ENCODE measurements around the gene ENTPD8. TPM values are rescaled to one million over a fixed set of nuclear protein-coding genes. Genes with fewer than 3 reads are reported as not detected.

ENTPD8 gene
- total RNA-seq, 3 donors from 2014 or later: 36.7 to 127 (median 74.8) TPM

- DNase-seq: peak in 2 of 3 donors; percentile 28 to 46
- no peak for TF ChIP-seq CTCF (IDR thresholded peaks at IDR 0.05)
- Histone ChIP-seq H3K36me3 (ENCODE audit: low read depth) (no peaks in the 10 kb centered on the region), H3K4me3 (no peak overlapping the region), H3K4me1 (ENCODE audit: low read depth) (peaks cover 5% of the 10 kb centered on the region), H3K9me3 (no peaks in the 10 kb centered on the region)
- ATAC-seq: peak; percentile 24
- intact Hi-C loops (cut with DNase I, micrococcal nuclease): no loop called here
Observed at GRCh38 chr9:137486545-137487453, 45.6 kb upstream of the ENTPD8 start.

- H3K36me3 ChIP-seq (ENCODE audit: low read depth): no peaks in the 10 kb centered on the region
- no peak overlapping the region for H3K4me3 ChIP-seq
- DNase-seq (no peak), ATAC-seq (no peak)
- no peak for TF ChIP-seq CTCF (IDR thresholded peaks at IDR 0.05)
- no peaks in the 10 kb centered on the region for H3K9me3 ChIP-seq
- intact Hi-C loops (cut with DNase I, micrococcal nuclease): no loop called here
- peaks cover 5% of the 10 kb centered on the region for H3K4me1 ChIP-seq (ENCODE audit: low read depth)
Observed at GRCh38 chr9:137486141-137486490, 45.0 kb upstream of the ENTPD8 start.

- peaks cover 5% of the 10 kb centered on the region for H3K4me1 ChIP-seq (ENCODE audit: low read depth)
- no peak overlapping the region for H3K4me3 ChIP-seq
- intact Hi-C loops (cut with DNase I, micrococcal nuclease): no loop called here
- H3K36me3 ChIP-seq (ENCODE audit: low read depth): no peaks in the 10 kb centered on the region
- no peaks in the 10 kb centered on the region for H3K9me3 ChIP-seq
- no peak for TF ChIP-seq CTCF (IDR thresholded peaks at IDR 0.05)
- ATAC-seq (no peak), DNase-seq (peak in 2 of 3 donors; percentile 11 to 27)
Observed at GRCh38 chr9:137485343-137486140, 44.4 kb upstream of the ENTPD8 start.

GRCh38 chr9:137484551-137485315 is 43.6 kb upstream of the ENTPD8 start:
- Histone ChIP-seq H3K36me3 (ENCODE audit: low read depth) (no peaks in the 10 kb centered on the region), H3K4me3 (no peak overlapping the region), H3K4me1 (ENCODE audit: low read depth) (peaks cover 5% of the 10 kb centered on the region), H3K9me3 (no peaks in the 10 kb centered on the region)
- DNase-seq: peak in 2 of 3 donors; percentile 21 to 39
- intact Hi-C loops (cut with DNase I, micrococcal nuclease): no loop called here
- ATAC-seq: no peak
- no peak for TF ChIP-seq CTCF (IDR thresholded peaks at IDR 0.05)

- no peaks in the 10 kb centered on the region for H3K4me1 ChIP-seq (ENCODE audit: low read depth)
- peak; percentile 24 to 50 (median 35) for DNase-seq
- no peak overlapping the region for H3K4me3 ChIP-seq
- intact Hi-C loops (cut with DNase I, micrococcal nuclease): no loop called here
- no peaks in the 10 kb centered on the region for H3K36me3 ChIP-seq (ENCODE audit: low read depth)
- ATAC-seq: peak; percentile 40
- TF ChIP-seq CTCF (IDR thresholded peaks at IDR 0.05): no peak
- no peaks in the 10 kb centered on the region for H3K9me3 ChIP-seq
Observed at GRCh38 chr9:137482094-137482781, 41.1 kb upstream of the ENTPD8 start.
